PFSK-1 (cell line): ENCODE data around the gene TARBP1.

Source experiments
- FOXP2 ChIP-seq: optimal IDR thresholded peaks from 2 replicates; pipeline ENCODE3; 2011; ENCODE audit warnings: borderline replicate concordance, control low read depth, inconsistent platforms; ENCODE audit not compliant: insufficient read depth; ENCODE audit errors: extremely low read length, extremely low read depth
- POLR2AphosphoS5 ChIP-seq: IDR thresholded peaks from 2 replicates; pipeline ENCODE4 v1.6.1; 2012; ENCODE audit warnings: low read depth, mild to moderate bottlenecking, control low read depth, low read length, moderate library complexity
- SIN3A ChIP-seq: IDR thresholded peaks from 2 replicates; pipeline ENCODE4 v1.6.1; 2012; ENCODE audit warnings: mild to moderate bottlenecking, low read length, moderate library complexity, borderline replicate concordance; ENCODE audit not compliant: insufficient read depth
- TAF1 ChIP-seq: IDR thresholded peaks from 2 replicates; pipeline ENCODE4 v1.6.1; 2012; ENCODE audit warnings: low read length, control low read depth, borderline replicate concordance; ENCODE audit not compliant: insufficient read depth
- TF ChIP-seq, protein P1 (sequence below), 2 experiments: IDR thresholded peaks; 2 replicates each; pipeline versions ENCODE4 v1.6.1 to v1.8.0; 2011 to 2012; ENCODE audit warnings: low read depth in 2 of 2, low read length in 2 of 2, control low read depth in 1 of 2, inconsistent platforms in 1 of 2, mild to moderate bottlenecking in 1 of 2, moderate library complexity in 1 of 2; ENCODE audit not compliant: insufficient read depth in 1 of 2

Gene TARBP1

DNA sequence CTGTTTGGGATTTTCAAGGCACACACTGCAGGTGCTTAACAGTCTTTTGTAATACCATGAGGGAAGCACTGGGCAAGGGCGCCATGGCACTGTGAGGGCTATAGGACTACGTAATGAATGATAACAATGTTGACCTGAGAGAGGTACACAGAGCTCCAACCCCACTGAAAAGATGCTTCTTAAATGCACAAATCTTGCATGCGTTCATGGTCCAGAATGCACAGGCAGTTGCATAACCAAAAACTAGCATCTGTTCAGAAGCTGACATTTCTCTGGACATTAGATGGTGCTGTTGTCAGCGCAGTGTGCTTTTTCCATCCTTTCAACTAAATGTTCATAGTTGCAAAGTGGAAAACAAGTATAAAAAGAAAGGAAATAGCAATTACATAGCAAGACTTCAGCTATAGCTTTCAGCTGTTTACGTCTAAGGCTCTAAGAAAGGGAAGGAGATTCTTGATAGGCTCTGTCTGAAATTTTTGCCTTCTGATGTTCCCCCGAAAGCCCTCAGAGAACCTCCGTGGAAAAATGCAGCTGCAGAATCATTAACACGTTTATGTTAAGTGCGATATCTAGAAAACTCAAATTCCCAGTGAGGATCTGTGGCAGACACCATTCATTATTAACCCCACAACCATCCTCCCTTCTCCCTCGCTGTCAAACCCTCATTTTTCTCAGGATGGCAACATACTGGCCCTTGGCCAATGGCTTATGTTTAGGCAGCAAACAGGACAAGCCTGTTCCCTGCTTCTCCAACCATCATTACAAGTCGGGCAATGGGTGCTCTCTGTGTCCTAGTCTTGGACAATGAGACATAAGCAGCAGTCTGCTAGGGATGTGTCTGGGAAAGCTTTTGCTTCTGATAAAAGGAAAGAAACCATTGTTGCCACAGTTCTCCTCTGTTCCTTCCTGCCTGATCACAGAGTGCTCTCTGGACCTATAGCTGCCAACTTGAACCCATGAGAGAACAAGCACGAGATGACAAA lies 8.2 kb upstream of the TARBP1 start:
- TF ChIP-seq POLR2AphosphoS5, result no peak
- TF ChIP-seq TAF1, result no peak
- no peak for TF ChIP-seq SIN3A

DNA sequence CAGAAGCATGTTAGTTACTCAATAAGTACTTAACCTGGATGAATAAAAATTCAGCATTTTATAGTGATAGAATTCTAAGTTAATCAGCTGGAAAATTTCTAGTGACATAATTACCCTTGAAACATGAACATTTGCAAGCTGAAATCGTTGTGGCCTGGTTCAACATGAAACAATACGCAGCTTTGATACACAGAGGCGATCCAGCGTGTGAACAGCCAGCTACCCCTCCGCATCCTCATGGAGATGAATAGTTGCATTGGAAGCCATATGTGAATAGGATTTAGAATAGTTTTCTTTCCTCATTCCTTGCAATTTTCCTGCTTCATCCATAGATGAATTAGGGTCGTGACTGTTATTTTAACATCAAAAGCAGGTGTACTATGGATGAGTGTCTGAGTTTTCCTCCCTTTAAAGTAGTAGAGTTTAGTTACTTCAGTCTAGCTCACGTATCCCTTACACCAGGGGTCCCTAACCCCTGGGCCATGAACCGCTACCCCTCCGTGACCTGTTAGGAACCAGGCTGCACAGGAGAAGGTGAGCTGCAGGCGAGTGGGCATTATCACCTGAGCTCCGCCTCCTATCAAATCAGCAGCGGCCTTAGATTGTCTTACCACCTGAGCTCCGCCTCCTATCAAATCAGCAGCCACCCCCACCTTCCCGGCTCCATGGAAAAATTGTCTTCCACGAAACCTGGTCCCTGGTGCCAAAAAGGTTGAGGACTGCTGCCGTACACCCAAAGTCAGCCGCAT lies 6.2 kb upstream of the TARBP1 start:
- TF ChIP-seq SIN3A (no peak), TAF1 (no peak), POLR2AphosphoS5 (no peak), FOXP2 (no peak)
- TF ChIP-seq, protein P1, sequence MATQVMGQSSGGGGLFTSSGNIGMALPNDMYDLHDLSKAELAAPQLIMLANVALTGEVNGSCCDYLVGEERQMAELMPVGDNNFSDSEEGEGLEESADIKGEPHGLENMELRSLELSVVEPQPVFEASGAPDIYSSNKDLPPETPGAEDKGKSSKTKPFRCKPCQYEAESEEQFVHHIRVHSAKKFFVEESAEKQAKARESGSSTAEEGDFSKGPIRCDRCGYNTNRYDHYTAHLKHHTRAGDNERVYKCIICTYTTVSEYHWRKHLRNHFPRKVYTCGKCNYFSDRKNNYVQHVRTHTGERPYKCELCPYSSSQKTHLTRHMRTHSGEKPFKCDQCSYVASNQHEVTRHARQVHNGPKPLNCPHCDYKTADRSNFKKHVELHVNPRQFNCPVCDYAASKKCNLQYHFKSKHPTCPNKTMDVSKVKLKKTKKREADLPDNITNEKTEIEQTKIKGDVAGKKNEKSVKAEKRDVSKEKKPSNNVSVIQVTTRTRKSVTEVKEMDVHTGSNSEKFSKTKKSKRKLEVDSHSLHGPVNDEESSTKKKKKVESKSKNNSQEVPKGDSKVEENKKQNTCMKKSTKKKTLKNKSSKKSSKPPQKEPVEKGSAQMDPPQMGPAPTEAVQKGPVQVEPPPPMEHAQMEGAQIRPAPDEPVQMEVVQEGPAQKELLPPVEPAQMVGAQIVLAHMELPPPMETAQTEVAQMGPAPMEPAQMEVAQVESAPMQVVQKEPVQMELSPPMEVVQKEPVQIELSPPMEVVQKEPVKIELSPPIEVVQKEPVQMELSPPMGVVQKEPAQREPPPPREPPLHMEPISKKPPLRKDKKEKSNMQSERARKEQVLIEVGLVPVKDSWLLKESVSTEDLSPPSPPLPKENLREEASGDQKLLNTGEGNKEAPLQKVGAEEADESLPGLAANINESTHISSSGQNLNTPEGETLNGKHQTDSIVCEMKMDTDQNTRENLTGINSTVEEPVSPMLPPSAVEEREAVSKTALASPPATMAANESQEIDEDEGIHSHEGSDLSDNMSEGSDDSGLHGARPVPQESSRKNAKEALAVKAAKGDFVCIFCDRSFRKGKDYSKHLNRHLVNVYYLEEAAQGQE (IDR thresholded peaks at IDR 0.05; ENCODE audit: insufficient read depth in 1 of 2, low read depth in 2 of 2, low read length in 2 of 2), result no peak

DNA sequence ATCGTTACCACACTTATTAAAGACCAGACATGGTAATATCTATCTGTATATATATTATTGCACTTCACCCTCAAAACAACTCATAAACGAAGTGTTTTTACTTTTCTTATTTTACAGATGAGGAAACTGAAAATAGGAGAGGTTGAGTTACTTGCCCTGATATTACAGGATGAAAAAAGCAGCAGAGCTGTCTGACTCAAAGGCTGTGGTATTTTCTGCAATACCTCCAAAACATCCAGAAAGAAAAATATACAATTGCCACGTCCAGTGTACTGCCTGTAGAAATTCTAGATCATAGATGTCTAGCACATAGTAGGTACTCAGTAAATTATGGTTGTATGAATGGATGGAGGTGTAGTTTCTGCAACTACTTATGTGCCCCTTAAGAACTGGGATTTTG lies 5.2 kb upstream of the TARBP1 start:
- TF ChIP-seq FOXP2, result no peak
- no peak for TF ChIP-seq POLR2AphosphoS5
- TF ChIP-seq, protein P1 (IDR thresholded peaks at IDR 0.05; ENCODE audit: insufficient read depth in 1 of 2, low read depth in 2 of 2, low read length in 2 of 2), result no peak
- TF ChIP-seq SIN3A, result no peak
- no peak for TF ChIP-seq TAF1

DNA sequence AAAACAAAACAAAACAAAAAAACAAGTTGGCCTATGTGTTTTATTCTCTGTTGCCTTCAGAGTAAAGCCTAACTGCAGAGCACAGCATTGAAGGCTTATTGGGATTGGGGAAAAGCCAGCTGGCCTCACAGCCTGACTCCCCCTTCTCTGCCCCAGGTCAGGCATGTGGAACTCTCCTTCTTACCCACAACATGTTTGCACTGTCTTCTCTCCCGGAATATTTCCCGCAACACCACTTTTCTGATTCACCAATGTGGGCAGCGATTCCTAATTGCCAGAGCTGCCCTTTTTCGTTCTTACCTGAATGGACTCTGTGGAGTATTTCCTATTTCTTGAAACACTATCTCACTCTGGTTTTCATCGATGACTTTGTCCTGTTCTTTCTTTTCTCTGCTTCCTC lies 2.8 kb upstream of the TARBP1 start:
- TF ChIP-seq FOXP2, result no peak
- no peak for TF ChIP-seq SIN3A
- TF ChIP-seq, protein P1 (IDR thresholded peaks at IDR 0.05; ENCODE audit: insufficient read depth in 1 of 2, low read depth in 2 of 2, low read length in 2 of 2), result no peak
- TF ChIP-seq TAF1, result no peak
- no peak for TF ChIP-seq POLR2AphosphoS5

DNA sequence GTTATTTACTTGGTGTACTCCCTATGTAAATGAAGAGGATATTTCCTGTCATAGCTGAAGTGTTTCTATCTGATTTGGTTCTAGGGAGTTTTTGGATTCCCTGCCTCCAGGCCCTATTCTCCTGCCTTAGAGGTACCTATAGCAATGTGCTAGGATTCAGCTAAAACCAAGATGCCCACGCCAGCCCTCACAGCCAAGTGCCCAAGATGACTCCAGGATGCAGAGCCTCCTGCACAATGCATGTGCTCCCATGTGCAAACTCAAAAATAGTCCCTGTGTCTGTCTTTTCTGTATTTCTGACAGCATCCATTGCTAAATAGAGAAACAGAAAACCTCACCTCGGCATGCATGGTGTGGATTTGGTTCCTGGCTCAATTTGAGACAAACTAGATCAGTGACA lies 887 bp upstream of the TARBP1 start:
- TF ChIP-seq FOXP2 (no peak), SIN3A (no peak), TAF1 (no peak), POLR2AphosphoS5 (no peak)
- TF ChIP-seq, protein P1 (IDR thresholded peaks at IDR 0.05; ENCODE audit: insufficient read depth in 1 of 2, low read depth in 2 of 2, low read length in 2 of 2), result no peak
